H9 (cell line): ENCODE measurements around the gene GLI2. TPM values are rescaled to one million over a fixed set of nuclear protein-coding genes. Genes with fewer than 3 reads are reported as not detected.

ENCODE experiments used
- DNase-seq: peaks from one replicate; pipeline ENCODE4 v3.0.0-alpha.2; 2017
- H2AFZ ChIP-seq: one replicate; pipeline ENCODE4 v1.6.1; 2013; ENCODE audit warnings: mild to moderate bottlenecking, low read length, control low read depth, moderate library complexity
- H2AK5ac ChIP-seq: 2 replicates; pipeline ENCODE4 v1.6.1; 2013; ENCODE audit warnings: low read length, control low read depth, mixed read lengths; ENCODE audit not compliant: insufficient read length
- H2BK120ac ChIP-seq: one replicate; pipeline ENCODE4 v1.6.1; 2013; ENCODE audit warnings: low read depth, mild to moderate bottlenecking, low read length, control low read depth, inconsistent platforms; ENCODE audit not compliant: poor library complexity, severe bottlenecking
- H2BK12ac ChIP-seq: 2 replicates; pipeline ENCODE4 v1.6.1; 2013; ENCODE audit warnings: low read length, control low read depth, mixed read lengths, low read depth; ENCODE audit not compliant: insufficient read length
- H2BK15ac ChIP-seq: 2 replicates; pipeline ENCODE4 v1.6.1; 2013; ENCODE audit warnings: low read depth, low read length, control low read depth
- H2BK20ac ChIP-seq: one replicate; pipeline ENCODE4 v1.6.1; 2013; ENCODE audit warnings: low read depth, mild to moderate bottlenecking, low read length, control low read depth, inconsistent platforms; ENCODE audit not compliant: poor library complexity, severe bottlenecking
- H2BK5ac ChIP-seq: 2 replicates; pipeline ENCODE4 v1.6.1; 2013; ENCODE audit warnings: low read length, control low read depth, mixed read lengths; ENCODE audit not compliant: insufficient read length
- H3K14ac ChIP-seq: 2 replicates; pipeline ENCODE4 v1.6.1; 2013; ENCODE audit warnings: low read length, control low read depth; ENCODE audit not compliant: insufficient read depth
- H3K18ac ChIP-seq: 2 replicates; pipeline ENCODE4 v1.6.1; 2013; ENCODE audit warnings: low read depth, mild to moderate bottlenecking, mixed read lengths, low read length, control low read depth; ENCODE audit not compliant: insufficient read length
- H3K23ac ChIP-seq: 2 replicates; pipeline ENCODE4 v1.6.1; 2013; ENCODE audit warnings: low read length, control low read depth, mixed read lengths, low read depth; ENCODE audit not compliant: insufficient read length
- H3K23me2 ChIP-seq: 2 replicates; pipeline ENCODE4 v1.6.1; 2013; ENCODE audit warnings: low read depth, mild to moderate bottlenecking, mixed read lengths, low read length, control low read depth; ENCODE audit not compliant: insufficient read length, poor library complexity, severe bottlenecking
- H3K27ac ChIP-seq: 2 replicates; pipeline ENCODE4 v1.5.1; 2013; ENCODE audit warnings: low read length, control low read depth, mixed read lengths, low read depth; ENCODE audit not compliant: insufficient read length
- H3K27me3 ChIP-seq: 2 replicates; pipeline ENCODE4 v1.6.1; 2013; ENCODE audit warnings: low read length, control low read depth, inconsistent platforms; ENCODE audit not compliant: insufficient read depth
- H3K4ac ChIP-seq: 2 replicates; pipeline ENCODE4 v1.6.1; 2013; ENCODE audit warnings: low read depth, mild to moderate bottlenecking, control low read depth, inconsistent platforms, low read length, moderate library complexity
- H3K4me1 ChIP-seq: 2 replicates; pipeline ENCODE4 v1.6.1; 2013; ENCODE audit warnings: low read length, control low read depth, inconsistent platforms; ENCODE audit not compliant: insufficient read depth
- H3K4me2 ChIP-seq: 2 replicates; pipeline ENCODE4 v1.6.1; 2013; ENCODE audit warnings: low read length, control low read depth, mixed read lengths; ENCODE audit not compliant: insufficient read length, insufficient read depth
- H3K56ac ChIP-seq: 2 replicates; pipeline ENCODE4 v1.6.1; 2013; ENCODE audit warnings: low read depth, mild to moderate bottlenecking, mixed read lengths, low read length, control low read depth; ENCODE audit not compliant: insufficient read length
- H3K79me1 ChIP-seq: 2 replicates; pipeline ENCODE4 v1.6.1; 2013; ENCODE audit warnings: low read depth, mild to moderate bottlenecking, moderate library complexity, low read length, control low read depth, inconsistent platforms; ENCODE audit not compliant: insufficient read depth, poor library complexity, severe bottlenecking
- H3K79me2 ChIP-seq: 2 replicates; pipeline ENCODE4 v1.6.1; 2013; ENCODE audit warnings: low read length, control low read depth, inconsistent platforms; ENCODE audit not compliant: insufficient read depth
- H3K9ac ChIP-seq: 2 replicates; pipeline ENCODE4 v1.6.1; 2013; ENCODE audit warnings: low read length, control low read depth, mixed read lengths; ENCODE audit not compliant: insufficient read length; ENCODE audit errors: extremely low read depth
- H3K9me3 ChIP-seq: one replicate; pipeline ENCODE4 v1.6.1; 2013; ENCODE audit warnings: low read depth, low read length, inconsistent platforms; ENCODE audit not compliant: control insufficient read depth
- H3T11ph ChIP-seq: one replicate; pipeline ENCODE4 v1.6.1; 2013; ENCODE audit warnings: mild to moderate bottlenecking, low read length, control low read depth, inconsistent platforms
- H4K20me1 ChIP-seq: one replicate; pipeline ENCODE4 v1.6.1; 2013; ENCODE audit not compliant: control insufficient read depth, insufficient read length, insufficient read depth
- H4K5ac ChIP-seq: 2 replicates; pipeline ENCODE4 v1.6.1; 2013; ENCODE audit warnings: low read depth, mild to moderate bottlenecking, mixed read lengths, low read length, control low read depth; ENCODE audit not compliant: insufficient read length
- H4K8ac ChIP-seq: replicated peaks from 2 replicates; pipeline ENCODE4 v1.6.1; 2013; ENCODE audit warnings: low read length, control low read depth, mixed read lengths, low read depth; ENCODE audit not compliant: insufficient read length
- H4K91ac ChIP-seq: 2 replicates; pipeline ENCODE4 v1.6.1; 2013; ENCODE audit warnings: low read depth, mild to moderate bottlenecking, moderate library complexity, mixed read lengths, low read length, control low read depth; ENCODE audit not compliant: insufficient read length
- H3K27ac Mint-ChIP-seq, 3 experiments: 2 replicates in 2 of 3; 3 replicates in 1 of 3; pipeline ENCODE4 v1.8.0; 2020 to 2021; ENCODE audit warnings: mixed read lengths in 3 of 3, mild to moderate bottlenecking in 1 of 3, moderate library complexity in 1 of 3
- H3K27me3 Mint-ChIP-seq: 2 replicates; pipeline ENCODE4 v1.8.0; 2021; ENCODE audit warnings: low read depth, mild to moderate bottlenecking, moderate library complexity, mixed read lengths
- H3K36me3 Mint-ChIP-seq, 3 experiments: 2 replicates in 2 of 3; 3 replicates in 1 of 3; pipeline ENCODE4 v1.8.0; 2020 to 2021; ENCODE audit warnings: low read depth in 3 of 3, mixed read lengths in 3 of 3; ENCODE audit not compliant: insufficient read depth in 1 of 3
- H3K4me1 Mint-ChIP-seq, 2 experiments: 2 replicates each; pipeline ENCODE4 v1.8.0; 2020; ENCODE audit warnings: mixed read lengths in 2 of 2
- H3K4me3 Mint-ChIP-seq, 2 experiments: 2 replicates in 1 of 2; 3 replicates in 1 of 2; pipeline ENCODE4 v1.8.0; 2020 to 2021; ENCODE audit warnings: mild to moderate bottlenecking in 2 of 2, mixed read lengths in 2 of 2, moderate library complexity in 1 of 2
- H3K9me3 Mint-ChIP-seq, 2 experiments: 2 replicates in 1 of 2; 3 replicates in 1 of 2; pipeline ENCODE4 v1.8.0; 2020; ENCODE audit warnings: mild to moderate bottlenecking in 2 of 2, mixed read lengths in 2 of 2, moderate library complexity in 1 of 2
- CTCF ChIP-seq: fragments of 200-600 bp; sonication (generic); conservative IDR thresholded peaks from 3 replicates; pipeline ENCODE4 v1.8.0; 2021; ENCODE audit warnings: antibody characterized with exemption, mild to moderate bottlenecking
- WGBS: extraction: QIAGEN DNeasy Blood & Tissue Kit; methylation state at CpG from one replicate; pipeline ENCODE4 v1.1.7; 2013; ENCODE audit warnings: missing lambda C conversion rate, low lambda C conversion rate, mixed read lengths; ENCODE audit not compliant: insufficient read length; ENCODE audit errors: extremely low coverage; 5-methylcytosine and 5-hydroxymethylcytosine counted together
- total RNA-seq: library from RNA; stranded (reverse); gene quantifications from 2 replicates; pipeline ENCODE4 v1.2.1, GENCODE V29; 2021

Gene GLI2
- total RNA-seq, 1 experiment from 2014 or later = 56.7 TPM

DNA sequence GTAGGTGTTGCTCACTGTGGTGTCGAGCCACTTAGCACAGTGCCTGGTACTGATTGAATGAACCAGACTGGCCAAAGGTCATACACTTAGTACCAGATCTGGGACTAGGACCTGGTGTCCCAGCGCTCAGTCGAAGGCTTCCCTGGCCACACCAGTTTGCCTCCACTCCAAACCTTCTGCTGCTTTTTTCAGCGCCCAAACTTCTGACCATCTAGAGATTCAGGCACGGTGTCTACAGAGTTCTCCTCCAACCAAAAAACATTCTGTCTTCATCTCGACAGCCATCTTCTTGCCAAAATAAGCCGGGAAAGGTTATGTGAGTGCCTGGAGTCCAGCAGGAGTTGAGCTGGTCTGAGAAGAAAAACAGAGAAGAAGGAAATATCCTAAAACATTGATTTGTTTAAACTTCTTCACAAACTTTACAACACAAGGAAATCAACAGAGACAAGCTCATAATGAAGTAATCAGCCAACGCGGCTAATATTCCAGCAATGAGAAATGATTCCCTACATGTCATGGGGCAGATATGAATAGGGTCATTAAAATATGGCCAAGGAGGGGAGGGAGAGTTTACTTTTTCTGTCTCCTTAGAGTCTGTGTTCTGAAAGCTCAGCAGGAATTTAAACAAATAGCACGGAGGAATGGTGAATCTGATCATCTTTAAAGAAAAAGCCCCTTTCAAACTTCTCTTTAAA is 2.3 kb upstream of the GLI2 start:
- Histone ChIP-seq H3K27me3 (no peaks in the 10 kb centered on the region), H3K56ac (no peak overlapping the region), H2AFZ (no peak overlapping the region), H3K23me2 (peaks cover 21% of the 10 kb centered on the region), H4K8ac (no peak overlapping the region), H2BK15ac (no peak overlapping the region), H2AK5ac (no peak overlapping the region), H4K5ac (no peak overlapping the region), H3K4me2 (no peak overlapping the region), H2BK12ac (no peak overlapping the region), H3K4ac (no peak overlapping the region), H3K4me1 (peaks cover 2% of the 10 kb centered on the region; the same call in 1 of the 2 replicates), H2BK5ac (no peak overlapping the region), H3K9me3 (no peaks in the 10 kb centered on the region), H3K27ac (no peak overlapping the region), H3K79me1 (no peaks in the 10 kb centered on the region), H4K91ac (no peak overlapping the region), H4K20me1 (no peaks in the 10 kb centered on the region), H2BK120ac (no peak overlapping the region), H3T11ph (no peak overlapping the region), H3K18ac (no peak overlapping the region), H3K14ac (no peak overlapping the region), H3K9ac (no peak overlapping the region), H3K23ac (no peak overlapping the region), H2BK20ac (no peak overlapping the region), H3K79me2 (no peaks in the 10 kb centered on the region)
- Mint-ChIP-seq H3K4me3 (no peak overlapping the region), H3K36me3 (peaks cover 2 to 18% (median 14%) of the 10 kb centered on the region in 3 experiments; a peak in 6 of 7 replicates), H3K27me3 (peaks cover 37% of the 10 kb centered on the region), H3K4me1 (peaks cover 30 to 32% of the 10 kb centered on the region in 2 experiments), H3K9me3 (no peaks in the 10 kb centered on the region), H3K27ac (no peak overlapping the region)
- WGBS = no CpG with 5 or more reads among the region's 10 CpGs
- no peak for DNase-seq
- no peak for TF ChIP-seq CTCF
